Right lobe of liver (tissue), 6 donors: ENCODE results near the gene MAP3K12. TPM values are rescaled to one million over a fixed set of nuclear protein-coding genes. Genes with fewer than 3 reads are reported as not detected.

Experiments
- ATAC-seq, 4 donors: fragments of 200-7000 bp; cut with Tn5 transposase; one replicate each; pipeline ENCODE4 v1.9.1; 2020; ENCODE audit warnings: mild to moderate bottlenecking in 4 of 4, moderate library complexity in 4 of 4
- DNase-seq, 3 donors: peaks; one replicate each; pipeline ENCODE4 v3.0.0-alpha.2; 2020
- H3K27ac ChIP-seq, 3 donors: fragments of 200-600 bp; one replicate each; pipeline ENCODE4 v1.8.0; 2022
- H3K27me3 ChIP-seq, 2 donors: fragments of 200-600 bp; one replicate each; pipeline ENCODE4 v1.8.0; 2022
- H3K36me3 ChIP-seq, 4 donors: fragments of 200-600 bp; sonication (generic) in 1 of 4; one replicate each; pipeline versions ENCODE4 v1.5.1 to v1.8.0; 2017 to 2022; ENCODE audit warnings: control low read depth in 1 of 4
- H3K4me1 ChIP-seq, 4 donors: fragments of 200-600 bp; sonication (generic) in 1 of 4; one replicate each; pipeline versions ENCODE4 v1.5.1 to v1.8.0; 2017 to 2022; ENCODE audit warnings: control low read depth in 1 of 4
- H3K4me3 ChIP-seq, 3 donors: fragments of 200-600 bp; one replicate each; pipeline ENCODE4 v1.8.0; 2022
- H3K9me3 ChIP-seq, 4 donors: fragments of 200-600 bp; sonication (generic) in 1 of 4; one replicate each; pipeline versions ENCODE4 v1.5.1 to v1.8.0; 2017 to 2022; ENCODE audit warnings: control low read depth in 1 of 4
- CTCF ChIP-seq, 4 donors: fragments of 200-600 bp in 3 of 4; fragments of 450-650 bp in 1 of 4; IDR thresholded peaks; one replicate each; pipeline versions ENCODE4 v1.5.1 to v1.8.0; 2016 to 2022; ENCODE audit warnings: antibody characterized with exemption in 4 of 4, mild to moderate bottlenecking in 2 of 4
- POLR2A ChIP-seq: fragments of 450-650 bp; IDR thresholded peaks from one replicate; pipeline ENCODE4 v1.6.1; 2017; ENCODE audit warnings: antibody characterized with exemption, mild to moderate bottlenecking
- WGBS: methylation state at CpG from one replicate; pipeline ENCODE4 v1.1.6; 2018; ENCODE audit warnings: low coverage, low lambda C conversion rate; ENCODE audit not compliant: insufficient coverage; ENCODE audit errors: missing lambda C conversion rate; 5-methylcytosine and 5-hydroxymethylcytosine counted together
- intact Hi-C, 2 donors: fragments of 100-400 bp; cut with DNase I; formaldehyde crosslinking; loops; one replicate each; pipeline versions ENCODE4 v1.11.2 to v1.14.1; 2022
- total RNA-seq, 6 experiments: library from RNA; depleted of rRNA in 2 of 6; stranded (reverse); fragments of >200 nt in 2 of 6; fragmentation: NEBNext Ultra II Directional in 3 of 6; extraction: Animal tissue kit (Norgen Biotek cat#: 25700) in 3 of 6; gene quantifications; one replicate each; pipeline versions ENCODE4 v1.1.0 to v1.2.4, GENCODE V29; 2016 to 2023
- donor health status: DM: no; HTN: yes; CAD: no.
- donor health status: DM: no; HTN: no; CAD: no.
- donor health status: DM: no; HTN: no; CAD: no.
- donor health status: DM: no; HTN: yes; CAD: no.
- donor health status: DM: no; HTN: yes; CAD: no.

The MAP3K12 gene
- total RNA-seq, 6 experiments from 2014 or later, result 0.68 to 2.9 (median 1.5) TPM

- intact Hi-C loops, result loop anchor here in 1 of 2 donors (5.0 kb wide), 1 partner anchor 33 kb away; no protein-coding TSS in a partner anchor
- H3K27ac ChIP-seq, result no peak overlapping the region
- peaks cover 25 to 54% (median 42%) of the 10 kb centered on the region in 4 donors for H3K36me3 ChIP-seq
- H3K4me1 ChIP-seq, result peaks cover 0 to 15% (median 4%) of the 10 kb centered on the region in 4 donors
- H3K9me3 ChIP-seq, result no peaks in the 10 kb centered on the region
- no peaks in the 10 kb centered on the region for H3K27me3 ChIP-seq
- TF ChIP-seq POLR2A (no peak), CTCF (IDR thresholded peaks at IDR 0.05) (no peak)
- DNase-seq (no peak), ATAC-seq (no peak)
- no peak overlapping the region for H3K4me3 ChIP-seq
- WGBS, result 0% methylated on average over 2 of the region's 3 CpGs
Measured at GRCh38 chr12:53454707-53455106, 44.6 kb downstream of the MAP3K12 start.

- H3K4me3 ChIP-seq, result no peak overlapping the region
- intact Hi-C loops, result loop anchor here in 1 of 2 donors (5.0 kb wide), 1 partner anchor 33 kb away; no protein-coding TSS in a partner anchor
- 24% methylated on average over 6 of the region's 6 CpGs for WGBS
- DNase-seq (no peak), ATAC-seq (no peak)
- TF ChIP-seq POLR2A, result no peak
- TF ChIP-seq CTCF (IDR thresholded peaks at IDR 0.05), result no peak
- no peaks in the 10 kb centered on the region for H3K9me3 ChIP-seq
- no peaks in the 10 kb centered on the region for H3K27me3 ChIP-seq
- peaks cover 21 to 48% (median 37%) of the 10 kb centered on the region in 4 donors for H3K36me3 ChIP-seq
- peaks cover 0 to 15% (median 4%) of the 10 kb centered on the region in 4 donors for H3K4me1 ChIP-seq
- no peak overlapping the region for H3K27ac ChIP-seq
Measured at GRCh38 chr12:53453953-53454640, 45.2 kb downstream of the MAP3K12 start.

- H3K4me1 ChIP-seq, result peaks cover 0 to 15% (median 4%) of the 10 kb centered on the region in 4 donors
- no peaks in the 10 kb centered on the region for H3K27me3 ChIP-seq
- intact Hi-C loops, result loop anchor here in 1 of 2 donors (5.0 kb wide), 1 partner anchor 35 kb away; no protein-coding TSS in a partner anchor
- H3K4me3 ChIP-seq, result peak overlapping the region; percentile 63 to 89 (median 76)
- no peak for TF ChIP-seq POLR2A
- TF ChIP-seq CTCF (IDR thresholded peaks at IDR 0.05), result peak; percentile 8 to 49 (median 38)
- 1% methylated on average over 53 of the region's 82 CpGs for WGBS
- H3K36me3 ChIP-seq, result peaks cover 10 to 31% (median 22%) of the 10 kb centered on the region in 4 donors
- peak overlapping the region; percentile 81 to 92 (median 92) for H3K27ac ChIP-seq
- H3K9me3 ChIP-seq, result no peaks in the 10 kb centered on the region
- ATAC-seq, result peak; percentile 68 to 76 (median 72)
- peak; percentile 86 to 88 (median 88) for DNase-seq
Measured at GRCh38 chr12:53452159-53453077, 46.8 kb downstream of the MAP3K12 start.

GRCh38 chr12:53451661-53452158 lies 47.5 kb downstream of the MAP3K12 start, which contains the start of gene PCBP2:
TSS of gene PCBP2 (plus strand) at chr12:53452102. CDS start at chr12:53454801, 2,699 bp downstream.
- Histone ChIP-seq H3K36me3 (peaks cover 7 to 24% (median 17%) of the 10 kb centered on the region in 4 donors), H3K27me3 (no peaks in the 10 kb centered on the region), H3K4me1 (peaks cover 0 to 15% (median 4%) of the 10 kb centered on the region in 4 donors), H3K27ac (peak within 1 kb of the TSS; percentile 81 to 92 (median 92)), H3K9me3 (no peaks in the 10 kb centered on the region), H3K4me3 (peak within 1 kb of the TSS; percentile 63 to 89 (median 76))
- WGBS, result under 1% methylated on average over 14 of the region's 32 CpGs
- DNase-seq (peak; percentile 98 to 99 (median 99)), ATAC-seq (peak; percentile 94 to 97 (median 94))
- peak; percentile 51 for TF ChIP-seq POLR2A
- TF ChIP-seq CTCF (IDR thresholded peaks at IDR 0.05), result peak; percentile 85 to 93 (median 90)
- intact Hi-C loops, result loop anchor here in 1 of 2 donors (5.0 kb wide), 1 partner anchor 36 kb away; no protein-coding TSS in a partner anchor
